GM18502 (cell line): Measurements from ENCODE around the gene PRKCH.

Source experiments
- ATAC-seq: cut with Tn5 transposase; IDR thresholded peaks from one replicate; pipeline ENCODE4 v1.9.1; 2021; ENCODE audit warnings: mild to moderate bottlenecking; ENCODE audit not compliant: unreplicated experiment, poor library complexity

The PRKCH gene

GRCh38 chr14:61570549-61571290, 249.3 kb downstream of the PRKCH start:
- no peak for ATAC-seq

- ATAC-seq: no peak
Observed at GRCh38 chr14:61571917-61572316, 250.5 kb downstream of the PRKCH start.

GRCh38 chr14:61573321-61573720, 251.9 kb downstream of the PRKCH start:
- no peak for ATAC-seq

GRCh38 chr14:61573748-61574513, 252.6 kb downstream of the PRKCH start:
- ATAC-seq: no peak

GRCh38 chr14:61574514-61574807, 253.1 kb downstream of the PRKCH start:
- no peak for ATAC-seq

GRCh38 chr14:61575126-61575525, 253.7 kb downstream of the PRKCH start:
- no peak for ATAC-seq

GRCh38 chr14:61575551-61576150, 254.3 kb downstream of the PRKCH start:
- no peak for ATAC-seq

GRCh38 chr14:61577506-61577931, 256.1 kb downstream of the PRKCH start:
- ATAC-seq: no peak

- ATAC-seq: no peak
Observed at GRCh38 chr14:61578745-61579144, 257.4 kb downstream of the PRKCH start.

- no peak for ATAC-seq
Observed at GRCh38 chr14:61581340-61581739, 260.0 kb downstream of the PRKCH start.

GRCh38 chr14:61581955-61582615, 260.7 kb downstream of the PRKCH start:
- no peak for ATAC-seq

- no peak for ATAC-seq
Observed at GRCh38 chr14:61582815-61583214, 261.4 kb downstream of the PRKCH start.

- no peak for ATAC-seq
Observed at GRCh38 chr14:61584331-61584741, 263.0 kb downstream of the PRKCH start.

GRCh38 chr14:61585598-61586543, 264.5 kb downstream of the PRKCH start:
- ATAC-seq: no peak

GRCh38 chr14:61586544-61587055, 265.2 kb downstream of the PRKCH start:
- ATAC-seq: no peak

- ATAC-seq: no peak
Observed at GRCh38 chr14:61587081-61587713, 265.8 kb downstream of the PRKCH start.

GRCh38 chr14:61588419-61588901, 267.1 kb downstream of the PRKCH start:
- ATAC-seq: no peak

- ATAC-seq: no peak
Observed at GRCh38 chr14:61589691-61590581, 268.6 kb downstream of the PRKCH start.
